ENCODE results near the gene LTBP1. TPM values are rescaled to one million over a fixed set of nuclear protein-coding genes. Genes with fewer than 3 reads are reported as not detected.

The LTBP1 gene
- polyA plus RNA-seq, 1 donor (not counting 4 experiments of a cell fraction or from before 2014, with no cell fraction given) = 9.2 TPM

DNA sequence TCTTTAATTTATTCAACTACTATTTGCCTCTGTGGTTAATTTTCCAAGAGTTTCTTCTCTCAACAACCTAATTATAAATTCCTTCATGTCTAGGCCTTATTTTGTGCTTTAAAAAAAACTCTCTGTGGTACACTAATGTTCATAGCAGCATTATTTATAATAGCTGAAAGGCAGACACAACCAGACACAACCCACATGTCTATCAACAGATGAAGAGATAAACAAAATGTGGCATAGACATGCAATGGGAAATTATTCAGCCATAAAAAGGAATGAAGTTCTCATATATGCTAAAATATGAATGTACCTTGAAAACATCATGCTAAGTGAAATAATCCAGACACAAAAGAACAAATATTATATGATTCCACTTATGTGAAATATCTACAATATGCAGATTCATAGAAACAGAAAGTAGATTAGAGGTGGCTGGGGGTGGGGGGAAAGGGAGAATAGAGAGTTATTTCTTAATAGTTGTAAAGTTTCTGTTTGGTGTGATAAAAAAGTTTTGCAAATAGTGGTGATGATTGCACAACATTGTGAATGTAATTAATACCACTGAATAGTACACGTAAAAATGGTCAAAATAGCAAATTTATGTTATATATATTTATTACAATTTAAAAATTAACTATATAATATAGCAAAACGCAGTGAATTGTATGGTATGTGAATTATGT is 501.6 kb downstream of the LTBP1 start:
- Histone ChIP-seq H3K4me2 (ENCODE audit: control insufficient read depth, extremely low read depth, insufficient read depth, low read depth, low read length) (no peak overlapping the region), H3K27ac (ENCODE audit: control insufficient read depth, insufficient read depth, low read length) (no peak overlapping the region), H3K9me1 (ENCODE audit: control insufficient read depth, extremely low read depth, insufficient read depth, low read length) (no peaks in the 10 kb centered on the region), H3K27me3 (ENCODE audit: control insufficient read depth, extremely low read depth, insufficient read depth, low read length) (no peaks in the 10 kb centered on the region), H3K79me2 (ENCODE audit: control insufficient read depth, insufficient read depth, low read length) (no peaks in the 10 kb centered on the region), H3K9me3 (ENCODE audit: control insufficient read depth, low read depth, low read length) (no peaks in the 10 kb centered on the region), H3K36me3 (ENCODE audit: control insufficient read depth in 2 of 2, extremely low read depth in 1 of 2, insufficient read depth in 2 of 2, low read length in 2 of 2) (no peaks in the 10 kb centered on the region), H4K20me1 (ENCODE audit: control insufficient read depth, extremely low read depth, insufficient read depth, low read length) (no peaks in the 10 kb centered on the region), H3K9ac (ENCODE audit: control insufficient read depth, extremely low read depth, insufficient read depth, low read length) (no peak overlapping the region), H3K4me1 (ENCODE audit: control insufficient read depth, extremely low read depth, insufficient read depth, low read length) (no peaks in the 10 kb centered on the region), H2AFZ (ENCODE audit: control insufficient read depth, low read length) (no peak overlapping the region), H3K4me3 (ENCODE audit: control insufficient read depth in 2 of 3, extremely low read depth in 1 of 3, insufficient read depth in 2 of 3, low read depth in 1 of 3, low read length in 3 of 3) (no peak overlapping the region)
- FAIRE-seq = no peak
- DNase-seq (ENCODE audit: low read depth, low spot score) = no peak
- dilution Hi-C loops (cut with MboI; ENCODE audit: extremely low pct_ligation_motif_present, low sequenced_read_pairs) = no loop called here
- TF ChIP-seq, protein P1, sequence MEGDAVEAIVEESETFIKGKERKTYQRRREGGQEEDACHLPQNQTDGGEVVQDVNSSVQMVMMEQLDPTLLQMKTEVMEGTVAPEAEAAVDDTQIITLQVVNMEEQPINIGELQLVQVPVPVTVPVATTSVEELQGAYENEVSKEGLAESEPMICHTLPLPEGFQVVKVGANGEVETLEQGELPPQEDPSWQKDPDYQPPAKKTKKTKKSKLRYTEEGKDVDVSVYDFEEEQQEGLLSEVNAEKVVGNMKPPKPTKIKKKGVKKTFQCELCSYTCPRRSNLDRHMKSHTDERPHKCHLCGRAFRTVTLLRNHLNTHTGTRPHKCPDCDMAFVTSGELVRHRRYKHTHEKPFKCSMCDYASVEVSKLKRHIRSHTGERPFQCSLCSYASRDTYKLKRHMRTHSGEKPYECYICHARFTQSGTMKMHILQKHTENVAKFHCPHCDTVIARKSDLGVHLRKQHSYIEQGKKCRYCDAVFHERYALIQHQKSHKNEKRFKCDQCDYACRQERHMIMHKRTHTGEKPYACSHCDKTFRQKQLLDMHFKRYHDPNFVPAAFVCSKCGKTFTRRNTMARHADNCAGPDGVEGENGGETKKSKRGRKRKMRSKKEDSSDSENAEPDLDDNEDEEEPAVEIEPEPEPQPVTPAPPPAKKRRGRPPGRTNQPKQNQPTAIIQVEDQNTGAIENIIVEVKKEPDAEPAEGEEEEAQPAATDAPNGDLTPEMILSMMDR (optimal IDR thresholded peaks at IDR 0.05 in 1 of 3, IDR thresholded peaks at IDR 0.05 in 1 of 3, conservative IDR thresholded peaks at IDR 0.05 in 1 of 3; ENCODE audit: extremely low read depth in 1 of 3, insufficient read depth in 2 of 3, low read length in 3 of 3) = no peak
- TF ChIP-seq EZH2 (IDR thresholded peaks at IDR 0.05; ENCODE audit: low read length) = no peak

Small RNA genes within 50 kb of the gene (small RNA-seq; reads per million reads assigned to genes)
- 0 reads per million in 3 experiments for gene RF00019 (ENCODE audit: insufficient read length in 3 of 3, low read depth in 3 of 3, low replicate concordance in 1 of 3)
- 0 reads per million in 3 experiments for gene RNA5SP91 (ENCODE audit: insufficient read length in 3 of 3, low read depth in 3 of 3, low replicate concordance in 1 of 3)
- 0 reads per million in 3 experiments for gene RNA5SP92 (ENCODE audit: insufficient read length in 3 of 3, low read depth in 3 of 3, low replicate concordance in 1 of 3)

All from keratinocyte (primary cell).